GM19328 (cell line): ENCODE data around the gene ANO9.

ENCODE experiments used
- ATAC-seq: cut with Tn5 transposase; IDR thresholded peaks from one replicate; pipeline ENCODE4 v1.9.1; 2021; ENCODE audit warnings: mild to moderate bottlenecking, moderate library complexity; ENCODE audit not compliant: unreplicated experiment

The ANO9 gene

GRCh38 chr11:372809-373715 is 68.7 kb downstream of the ANO9 start:
- no peak for ATAC-seq

DNA sequence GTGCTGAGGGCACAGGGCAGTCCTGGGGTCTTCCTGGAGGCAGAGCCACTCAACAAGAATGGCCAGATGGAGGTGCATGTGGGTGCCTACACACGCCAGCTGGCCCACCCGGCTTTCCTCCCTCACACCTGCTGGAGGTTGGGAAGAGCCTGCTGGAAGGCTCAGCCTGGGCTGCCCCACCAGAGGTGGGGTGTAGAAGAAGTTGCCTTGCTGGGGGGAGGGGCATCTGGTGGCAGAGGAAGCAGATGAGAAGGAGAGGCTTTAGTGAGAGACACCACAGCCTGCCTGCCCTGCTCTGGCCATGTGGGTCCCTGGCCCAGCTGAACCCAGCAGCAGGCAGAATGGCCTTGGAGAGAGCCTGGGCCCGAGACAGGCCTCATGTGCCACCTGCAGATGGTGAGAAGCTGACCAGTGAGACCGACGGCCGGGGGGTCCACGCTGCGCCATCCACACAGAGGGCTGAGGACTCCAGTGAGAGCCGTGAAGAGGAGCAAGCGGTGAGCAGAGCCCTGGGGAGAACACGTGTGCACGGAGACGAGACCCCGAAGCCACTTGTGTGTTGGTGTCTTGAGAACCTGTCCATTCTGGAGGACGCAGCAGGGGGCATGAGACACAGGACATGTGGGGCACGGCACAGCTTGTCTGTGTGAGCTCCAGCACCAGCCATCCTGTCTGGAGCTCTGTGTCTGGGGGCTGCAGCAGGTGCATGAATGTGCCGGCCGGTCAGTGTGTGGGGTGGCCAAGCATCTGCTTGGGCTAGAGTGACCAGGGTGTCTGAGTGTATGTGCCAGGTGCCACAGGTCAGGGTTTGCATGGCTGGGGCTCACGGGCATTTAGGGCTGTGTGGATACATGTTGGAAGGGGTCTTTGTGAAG is 69.9 kb downstream of the ANO9 start:
- ATAC-seq = no peak

GRCh38 chr11:371051-371450 is 70.8 kb downstream of the ANO9 start:
- ATAC-seq = no peak

DNA sequence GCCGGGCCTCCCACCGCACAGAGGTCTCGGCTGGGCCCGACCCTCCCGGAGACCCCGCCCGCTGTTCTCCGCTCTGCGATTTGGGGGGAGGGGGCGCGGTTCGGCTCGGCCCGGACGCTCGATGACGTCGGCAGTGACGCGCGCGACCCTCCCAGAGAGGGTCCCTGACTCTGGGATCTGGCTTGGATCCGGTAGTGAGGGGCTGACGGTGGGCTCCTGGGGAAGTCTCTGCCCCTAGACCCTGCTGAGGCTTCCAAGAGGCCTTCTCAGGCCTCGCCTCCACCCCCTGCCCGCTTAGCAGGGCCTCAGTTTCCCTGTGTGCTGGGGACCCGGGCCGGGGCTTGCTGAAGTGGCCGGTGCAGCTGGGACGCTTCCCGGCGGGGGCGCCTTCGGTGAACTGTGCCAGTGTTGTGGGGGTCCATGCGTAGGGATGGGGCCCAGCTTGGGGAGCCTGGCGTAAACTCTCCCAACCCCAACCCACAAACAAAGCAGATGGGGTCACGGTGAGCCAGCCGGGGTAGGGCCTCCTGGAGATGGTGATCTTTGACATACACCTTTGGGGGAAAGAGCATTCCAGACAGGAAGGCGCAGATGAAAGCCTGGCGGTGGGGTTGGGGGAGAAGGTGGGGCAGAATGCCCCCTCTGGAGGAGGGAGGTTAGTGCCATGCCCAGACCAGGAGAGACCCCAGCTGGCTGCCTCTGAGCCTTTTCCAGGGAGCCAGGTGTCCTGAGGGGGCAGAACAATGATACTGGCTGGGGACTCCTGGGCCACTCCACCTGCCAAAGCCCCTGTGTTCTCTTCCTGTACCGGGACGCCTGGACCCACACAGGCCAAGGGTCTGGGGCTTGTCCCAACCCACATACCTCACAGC is 71.5 kb downstream of the ANO9 start:
- no peak for ATAC-seq

- no peak for ATAC-seq
Measured at GRCh38 chr11:369336-370018, 72.3 kb downstream of the ANO9 start, which contains the start of gene B4GALNT4. TSS of gene B4GALNT4 (plus strand) at chr11:369499. CDS start at chr11:369804, 305 bp downstream.

DNA sequence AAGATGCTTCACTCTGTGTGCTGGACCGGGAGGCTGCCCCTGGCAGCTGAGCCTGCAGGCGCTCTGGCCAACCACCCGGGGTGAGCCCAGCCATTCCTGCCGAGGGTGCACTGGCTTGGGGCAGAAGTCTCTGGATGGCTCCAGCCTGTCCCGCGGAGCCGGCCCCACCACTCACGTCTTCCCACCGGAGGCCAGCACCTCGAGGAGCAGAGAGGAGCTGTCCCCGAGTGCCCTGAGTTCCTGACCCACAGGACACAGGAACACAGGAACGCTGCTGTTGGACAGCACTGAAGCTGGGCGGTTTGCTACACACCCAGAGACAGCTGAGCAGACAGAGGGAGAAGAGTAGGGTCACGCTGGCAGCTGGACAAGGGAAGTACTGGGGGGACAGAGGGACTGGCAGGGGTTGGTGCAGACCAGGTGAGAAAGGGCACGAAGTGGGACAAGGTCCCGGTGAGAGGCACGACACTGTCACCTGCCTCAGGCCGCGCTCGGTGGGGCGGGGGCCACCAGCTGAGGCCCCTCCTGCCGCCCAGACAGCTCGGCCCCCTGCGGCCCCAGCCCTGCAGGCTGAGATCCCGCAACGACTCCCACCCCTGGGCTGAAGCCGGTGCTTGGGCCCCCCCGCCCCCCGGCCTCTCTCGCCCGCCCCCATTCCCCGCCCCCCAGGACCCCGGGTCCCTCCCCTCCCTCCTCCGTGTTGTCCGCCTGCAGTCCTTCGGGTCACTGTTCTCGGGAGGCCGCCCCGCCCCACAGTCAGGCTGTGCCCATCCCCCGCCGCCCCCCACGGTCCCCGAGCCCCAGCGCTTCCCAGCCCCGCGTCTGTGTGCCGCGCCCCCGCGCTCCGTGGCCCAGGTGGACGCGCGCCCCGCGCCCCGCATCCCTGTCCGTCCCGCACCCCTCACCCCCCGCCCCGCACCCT is 73.1 kb downstream of the ANO9 start:
- ATAC-seq = no peak

GRCh38 chr11:367956-368413 is 73.8 kb downstream of the ANO9 start:
- ATAC-seq = no peak
